GM08714 (cell line): ENCODE data around the gene DTX3.
A peak's percentile ranks its signal among the peaks of the same experiment; 100 is the strongest.
"Not testable (repeated sequence)": the region's sequence is repeated elsewhere in the genome, so short reads cannot be mapped to it uniquely, and the experiment has no call there.

Source experiments
- H3K4me3 ChIP-seq: fragments of 200-500 bp; sonication (Bioruptor generic); 2 replicates; pipeline ENCODE4 v1.5.1; 2014; ENCODE audit warnings: mild to moderate bottlenecking, low read length, inconsistent platforms
- ZNF274 ChIP-seq: IDR thresholded peaks from 2 replicates; pipeline ENCODE4 v1.6.1; 2012; ENCODE audit warnings: mild to moderate bottlenecking, low read depth, low read length

The DTX3 gene

GRCh38 chr12:57604454-57604991 lies at the start of gene DTX3:
Gene DTX3 (plus strand): TSS chr12:57604824. CDS start chr12:57606518, 1,694 bp downstream.
- peak within 1 kb of the TSS; percentile 66 for H3K4me3 ChIP-seq
- TF ChIP-seq ZNF274: no peak

GRCh38 chr12:57554897-57555296 lies 49.7 kb upstream of the DTX3 start:
- H3K4me3 ChIP-seq: no peak overlapping the region

GRCh38 chr12:57558864-57559263 lies 45.8 kb upstream of the DTX3 start:
- no peak overlapping the region for H3K4me3 ChIP-seq
- no peak for TF ChIP-seq ZNF274

More at GRCh38 chr12:57554897-57555296, 49.7 kb upstream of the DTX3 start:
- no peak for TF ChIP-seq ZNF274

GRCh38 chr12:57560516-57560915 lies 44.1 kb upstream of the DTX3 start:
- no peak overlapping the region for H3K4me3 ChIP-seq
- TF ChIP-seq ZNF274: no peak

- H3K4me3 ChIP-seq: not testable (repeated sequence)
Observed at GRCh38 chr12:57561117-57561516, 43.5 kb upstream of the DTX3 start.

- no peak for TF ChIP-seq ZNF274
- no peak overlapping the region for H3K4me3 ChIP-seq
Observed at GRCh38 chr12:57563358-57563757, 41.3 kb upstream of the DTX3 start.

- TF ChIP-seq ZNF274: no peak
- H3K4me3 ChIP-seq: no peak overlapping the region
Observed at GRCh38 chr12:57564178-57564740, 40.4 kb upstream of the DTX3 start.

- no peak overlapping the region for H3K4me3 ChIP-seq
- TF ChIP-seq ZNF274: no peak
Observed at GRCh38 chr12:57568838-57569237, 35.8 kb upstream of the DTX3 start.

- no peak overlapping the region for H3K4me3 ChIP-seq
- TF ChIP-seq ZNF274: no peak
Observed at GRCh38 chr12:57569858-57570257, 34.8 kb upstream of the DTX3 start.

- H3K4me3 ChIP-seq: not testable (repeated sequence)
Observed at GRCh38 chr12:57570438-57570837, 34.2 kb upstream of the DTX3 start.

GRCh38 chr12:57571926-57572762 lies 32.5 kb upstream of the DTX3 start:
- no peak overlapping the region for H3K4me3 ChIP-seq
- no peak for TF ChIP-seq ZNF274

- H3K4me3 ChIP-seq: no peak overlapping the region
- TF ChIP-seq ZNF274: no peak
Observed at GRCh38 chr12:57574795-57575194, 29.8 kb upstream of the DTX3 start.

GRCh38 chr12:57575771-57576612 lies 28.6 kb upstream of the DTX3 start:
- no peak overlapping the region for H3K4me3 ChIP-seq
- TF ChIP-seq ZNF274: no peak

- H3K4me3 ChIP-seq: no peak overlapping the region
- TF ChIP-seq ZNF274: no peak
Observed at GRCh38 chr12:57576613-57577160, 27.9 kb upstream of the DTX3 start.
